Regular cardiac myocyte (primary cell): ENCODE results near the gene MINDY4. TPM values are rescaled to one million over a fixed set of nuclear protein-coding genes. Genes with fewer than 3 reads are reported as not detected.

Experiments
- total RNA-seq: library from RNA; depleted of rRNA; stranded (reverse); fragments of >200 nt; gene quantifications from 2 replicates; pipeline ENCODE4 v1.2.3, GENCODE V29; 2014

The MINDY4 gene
- 5.8 and 6.2 TPM in 2 replicates for total RNA-seq

GRCh38 chr7:30771174-30771879 is at the start of gene MINDY4:
MINDY4 (plus strand) TSS chr7:30771417; CDS start chr7:30771494, 77 bp downstream.

GRCh38 chr7:30751696-30752273 is 19.4 kb upstream of the MINDY4 start, which contains the start of gene INMT:
INMT (plus strand) TSS chr7:30752135; CDS start chr7:30752151, 16 bp downstream.

GRCh38 chr7:30911561-30911969 is 140.3 kb downstream of the MINDY4 start, which contains the start of gene AQP1:
AQP1 (plus strand) TSS chr7:30911853; CDS start chr7:30911910, 57 bp downstream.

Other genes with a start within 250 kb of the MINDY4 start
- gene GARS1, start 176.5 kb upstream of the MINDY4 start, total RNA-seq = 155 and 176 TPM in 2 replicates
- not detected in 2 replicates for gene CRHR2, start 89.0 kb upstream of the MINDY4 start, total RNA-seq
- gene INMT, start 19.3 kb upstream of the MINDY4 start, total RNA-seq = 6.9 and 89.9 TPM in 2 replicates
- 111 and 152 TPM in 2 replicates for gene AQP1, start 140.4 kb downstream of the MINDY4 start, total RNA-seq
- not detected in 2 replicates for gene GHRHR, start 192.5 kb downstream of the MINDY4 start, total RNA-seq